Activated T-cell treated with anti-CD3 and anti-CD28 coated beads for 24 hours (primary cell): ENCODE measurements around the gene CSTF1.
A peak's percentile ranks its signal among the peaks of the same experiment; 100 is the strongest.
"Not testable (repeated sequence)": the region's sequence is repeated elsewhere in the genome, so short reads cannot be mapped to it uniquely, and the experiment has no call there.

Source experiments
- DNase-seq: peaks from one replicate; pipeline ENCODE4 v3.0.0-alpha.2; 2020; ENCODE audit warnings: low read depth

CSTF1 gene

DNA sequence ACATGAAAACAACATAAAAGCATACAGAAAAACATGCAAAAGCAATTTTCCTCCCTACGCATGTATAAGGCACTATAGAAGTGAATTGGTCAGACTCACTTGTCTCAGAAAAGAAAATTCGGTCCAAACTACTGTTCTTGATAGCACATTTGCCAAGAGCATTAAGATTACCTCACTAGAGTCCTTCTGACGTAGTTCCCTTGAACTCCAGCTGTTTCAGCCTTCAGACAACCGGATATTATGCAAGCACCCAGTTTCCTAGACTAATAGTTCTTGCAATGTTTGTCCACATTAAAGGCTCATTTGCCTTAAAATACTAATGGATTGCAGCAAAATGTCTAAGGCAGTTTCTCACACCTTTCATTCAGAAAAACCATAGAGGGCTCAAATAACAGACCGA lies 17.1 kb downstream of the CSTF1 start:
- DNase-seq, result no peak

DNA sequence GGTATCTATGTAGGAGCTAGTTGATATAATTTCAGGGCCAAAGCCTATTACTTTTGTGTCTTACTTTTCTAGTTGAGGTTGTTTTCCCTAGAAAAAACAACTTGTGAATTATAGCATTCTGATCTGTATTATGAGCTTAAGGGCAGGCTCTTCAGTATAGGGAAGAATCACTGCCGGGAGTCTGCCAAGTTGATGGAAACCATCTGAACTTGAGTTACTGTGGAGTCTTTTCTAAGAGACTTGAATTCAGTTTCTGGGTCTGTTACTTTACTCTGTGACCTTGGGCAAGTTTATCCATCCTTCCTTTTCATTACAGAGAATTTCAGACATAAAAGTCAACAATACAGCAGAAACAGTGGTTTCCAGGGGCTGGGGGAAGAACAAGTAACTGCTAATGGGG lies 17.5 kb downstream of the CSTF1 start:
- no peak for DNase-seq

DNA sequence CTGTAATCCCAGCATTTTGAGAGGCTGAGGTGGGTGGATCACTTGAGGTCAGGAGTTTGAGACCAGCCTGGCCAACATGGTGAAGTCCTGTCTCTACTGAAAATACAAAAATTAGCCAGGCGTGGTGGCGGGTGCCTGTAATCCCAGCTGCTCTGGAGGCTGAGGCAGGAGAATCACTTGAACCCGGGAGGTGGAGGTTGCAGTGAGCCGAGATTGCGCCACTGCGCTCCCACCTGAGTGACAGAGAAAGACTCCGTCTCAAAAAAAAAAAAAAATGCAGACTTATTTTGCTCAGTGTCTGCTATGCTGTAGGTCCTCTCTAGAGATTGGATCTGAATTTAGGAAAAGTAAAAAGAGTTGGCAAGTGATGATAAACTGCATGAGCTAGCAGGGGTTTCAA lies 18.8 kb downstream of the CSTF1 start:
- not testable (repeated sequence) for DNase-seq

DNA sequence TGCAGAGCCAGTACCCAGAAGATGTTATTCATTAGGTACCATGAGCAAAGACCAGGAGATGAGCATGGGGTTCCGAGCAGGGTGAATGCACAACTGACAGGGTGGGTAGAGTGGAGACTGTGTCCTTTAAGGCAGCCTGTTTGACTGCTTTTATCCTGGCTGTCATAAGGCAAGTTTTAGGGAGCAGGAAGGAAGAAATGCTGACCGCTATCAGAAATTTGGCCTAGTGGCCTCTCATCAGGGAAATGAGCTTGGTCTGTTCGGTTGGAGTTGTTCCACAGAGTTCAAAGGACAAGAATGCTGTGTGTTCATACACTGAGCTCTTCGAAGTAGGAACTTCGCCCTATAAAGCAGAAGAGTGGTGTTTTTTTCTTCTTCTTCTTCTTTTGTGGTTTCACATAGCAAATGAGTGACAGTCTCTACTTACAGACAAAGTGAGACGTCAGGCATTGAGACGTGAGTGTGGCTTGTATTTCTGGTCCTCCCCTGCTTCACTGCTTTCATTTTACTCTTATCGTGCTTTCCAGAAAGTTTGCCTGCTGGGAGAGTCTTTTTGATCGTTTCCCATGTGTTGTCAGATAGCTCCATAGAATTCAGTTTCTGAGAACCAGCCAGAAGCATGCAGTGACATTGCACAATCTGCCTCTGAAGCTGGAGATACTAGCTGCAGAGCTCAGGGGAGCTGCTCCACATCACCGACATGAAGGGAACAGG lies 19.5 kb downstream of the CSTF1 start, which contains the start of gene CASS4:
CASS4 (plus strand) TSS at position 502 of the 714 bp plus-strand sequence; CDS start at position 701, 199 bp downstream.
- DNase-seq, result no peak

DNA sequence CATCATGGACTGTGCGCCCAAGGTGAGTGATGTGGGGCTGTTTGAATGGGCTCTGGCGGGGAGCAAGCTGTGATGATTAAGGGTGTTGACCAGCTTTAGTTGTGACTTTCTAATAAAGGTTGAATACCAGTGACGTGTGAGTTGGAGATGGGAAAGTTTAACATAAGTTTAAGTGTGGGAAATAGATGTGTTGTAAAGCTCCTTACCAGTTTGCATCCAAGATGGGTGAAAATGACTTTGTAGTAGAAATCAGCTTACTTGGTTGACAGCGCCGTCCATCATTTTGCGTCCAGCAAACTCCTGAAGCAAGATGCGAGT lies 20.0 kb downstream of the CSTF1 start:
- DNase-seq, result no peak

DNA sequence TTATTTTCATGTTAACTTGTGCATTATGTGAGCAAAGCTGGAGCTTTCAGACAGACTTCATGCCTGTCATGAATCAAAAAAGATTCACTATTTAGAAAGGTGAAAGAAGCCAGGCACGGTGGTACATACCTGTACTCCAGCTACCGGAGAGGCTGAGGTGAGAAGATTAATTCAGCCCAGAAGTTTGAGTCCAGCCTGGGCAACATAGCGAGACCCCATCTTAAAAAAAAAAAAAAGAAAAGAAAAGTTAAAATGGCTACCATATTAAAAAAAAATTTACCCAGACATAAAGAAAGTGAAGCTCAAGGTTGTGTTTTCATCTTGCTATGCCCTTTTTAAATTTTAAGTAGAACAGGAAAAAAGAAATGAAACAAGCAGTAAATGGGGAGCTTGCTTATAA lies 20.5 kb downstream of the CSTF1 start:
- DNase-seq, result no peak

DNA sequence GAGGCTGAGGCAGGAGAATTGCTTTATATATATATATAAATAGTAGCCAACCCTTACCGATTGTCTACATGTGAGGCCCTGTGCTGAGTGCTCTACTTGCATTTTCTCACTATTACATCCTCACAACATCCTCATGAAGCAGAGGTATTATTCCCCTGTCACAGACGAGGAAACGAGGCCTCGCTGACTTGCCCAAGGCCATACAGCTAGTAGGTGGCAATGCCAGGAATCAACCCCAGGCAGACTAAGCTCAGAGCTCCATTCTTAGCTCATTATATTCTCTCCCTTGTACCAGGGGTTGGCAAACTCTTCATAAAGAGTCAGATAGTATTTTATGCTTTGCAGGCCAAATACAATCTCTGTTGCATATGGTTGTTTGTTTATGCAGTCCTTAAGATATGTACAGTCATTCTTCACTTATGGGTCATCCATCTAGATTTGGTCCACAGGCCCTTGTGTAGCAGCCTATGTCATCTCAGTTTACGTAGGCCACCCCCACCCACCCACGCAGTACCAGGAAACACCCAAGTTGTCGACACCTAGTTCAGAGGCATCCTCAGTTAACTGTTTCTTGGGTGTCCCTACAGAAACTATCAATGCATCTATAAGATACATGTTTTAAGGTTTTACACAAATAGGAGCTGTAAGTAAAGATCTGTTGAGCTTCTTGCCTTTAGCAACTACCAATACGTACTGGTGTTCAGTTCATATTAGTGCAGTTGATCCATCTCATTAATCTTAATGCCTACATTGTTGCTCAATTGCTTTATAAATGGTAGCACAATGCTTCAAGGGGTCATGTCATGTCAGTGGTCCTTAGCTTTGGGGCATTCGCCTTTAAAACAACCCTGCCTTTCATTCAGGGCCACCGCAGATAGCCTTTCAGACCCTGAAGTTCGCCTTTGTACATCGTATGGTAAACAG lies 22.7 kb downstream of the CSTF1 start:
- peak; percentile 37 for DNase-seq

DNA sequence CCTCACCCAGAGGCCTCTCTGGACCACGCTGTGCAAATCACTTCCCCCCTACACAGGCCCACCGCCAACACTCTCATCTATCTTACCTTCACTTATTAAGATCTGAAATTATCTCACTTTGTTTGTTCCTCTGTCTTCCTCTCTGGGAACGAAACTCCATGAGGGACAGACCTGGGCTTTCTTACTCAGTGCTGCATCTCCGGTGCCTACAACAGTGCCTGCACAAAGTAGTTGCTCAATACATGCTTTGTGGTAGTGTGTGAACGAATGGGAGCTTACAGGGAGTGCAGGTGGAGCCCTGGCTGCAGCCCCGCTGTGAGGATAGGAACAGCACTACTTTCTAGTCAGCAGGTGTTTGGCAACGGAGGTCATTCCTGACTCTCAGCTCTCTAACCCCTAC lies 25.0 kb downstream of the CSTF1 start:
- no peak for DNase-seq

DNA sequence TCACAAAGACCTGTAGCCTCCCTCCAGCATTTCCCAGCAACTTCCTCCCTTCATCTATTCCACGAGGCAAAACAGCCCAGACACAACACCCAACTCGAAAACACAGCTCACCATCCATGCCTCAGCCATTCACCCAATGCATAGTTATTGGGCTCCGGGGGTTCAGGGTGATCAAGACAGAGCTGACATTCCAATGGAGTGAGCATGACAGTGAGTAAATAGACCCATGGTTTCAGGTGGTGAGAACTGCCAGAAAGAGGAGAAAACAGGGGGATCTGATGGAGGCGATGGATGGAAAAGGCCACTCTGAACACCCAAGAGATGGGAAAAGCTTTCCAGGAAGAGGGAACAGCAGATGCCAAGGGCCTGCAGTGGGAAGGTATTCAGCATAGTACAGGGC lies 25.5 kb downstream of the CSTF1 start:
- no peak for DNase-seq

DNA sequence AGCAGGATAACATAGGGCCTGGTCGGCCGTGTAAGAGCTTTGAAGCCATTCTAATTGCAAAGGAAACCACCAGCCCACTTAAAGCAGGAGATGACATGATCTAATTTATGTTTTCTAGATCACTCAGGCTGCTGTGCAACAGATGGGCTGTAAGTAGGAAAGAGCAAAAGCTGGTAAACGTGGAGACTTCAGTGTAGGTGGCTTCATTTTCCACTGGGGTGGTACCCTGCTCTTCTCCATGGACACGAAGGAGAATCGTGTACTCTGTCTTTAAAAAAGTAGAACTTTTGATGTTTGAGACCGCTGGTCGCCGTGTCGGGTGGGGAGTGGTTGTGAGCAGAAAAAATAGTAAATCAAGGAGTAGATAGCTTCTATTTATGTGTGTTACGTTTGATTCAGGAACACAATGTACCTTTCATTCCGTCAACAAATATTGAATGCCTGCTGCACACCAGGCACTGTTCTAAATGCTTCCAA lies 26.0 kb downstream of the CSTF1 start:
- DNase-seq, result no peak

DNA sequence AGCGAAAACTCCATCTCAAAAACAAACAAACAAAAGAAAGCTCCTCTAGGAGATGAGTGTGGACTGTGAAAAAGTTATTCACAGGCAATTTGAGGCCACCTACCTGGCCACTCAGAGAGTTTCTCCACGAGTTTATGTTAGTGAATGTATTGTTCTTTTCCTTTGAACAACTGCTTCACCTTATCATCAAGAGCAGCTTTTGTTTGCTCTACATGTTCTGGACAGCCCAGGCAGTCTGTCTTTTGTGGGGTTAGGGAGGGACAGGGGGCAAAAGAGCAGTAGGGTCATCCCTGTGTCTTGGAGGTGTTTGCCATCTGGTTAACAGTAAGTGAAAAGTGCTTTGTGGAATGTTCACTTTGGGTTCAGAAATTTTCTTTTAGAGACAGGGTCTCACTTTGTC lies 27.6 kb downstream of the CSTF1 start:
- no peak for DNase-seq

DNA sequence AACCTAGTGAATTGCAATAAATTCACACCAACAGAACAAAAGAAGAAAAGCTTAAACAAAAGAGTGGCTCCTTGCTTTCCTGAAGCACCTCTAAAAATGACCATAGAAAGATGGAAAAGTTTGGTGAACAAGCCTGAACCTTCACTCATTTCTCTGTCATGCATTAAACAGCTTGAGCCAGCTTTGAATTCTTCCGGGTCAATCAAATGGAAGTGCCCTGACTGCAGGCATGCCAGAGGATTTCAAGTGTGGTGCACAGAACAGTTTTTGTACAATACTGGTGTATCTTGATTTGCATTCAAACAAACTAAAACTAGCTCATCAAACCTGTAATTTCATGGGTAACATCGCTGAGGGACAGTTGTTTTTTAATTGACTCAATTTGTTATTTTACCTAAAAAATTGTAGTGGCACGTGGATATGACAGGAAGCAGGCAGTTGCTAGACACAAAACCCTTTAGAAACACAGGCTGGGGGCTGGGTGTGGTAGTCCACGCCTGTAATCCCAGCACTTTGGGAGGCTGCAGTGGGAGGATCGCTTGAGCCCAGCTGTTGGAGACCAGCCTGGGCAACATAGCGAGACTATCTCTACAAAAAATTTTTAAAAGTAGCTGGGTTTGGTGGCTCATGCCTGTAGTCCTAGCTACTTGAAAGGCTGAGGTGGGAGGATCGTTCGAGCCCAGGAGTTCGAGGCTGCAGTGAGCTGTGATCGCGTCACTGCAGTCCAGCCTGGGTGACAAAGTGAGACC lies 28.7 kb downstream of the CSTF1 start:
- DNase-seq, result no peak

DNA sequence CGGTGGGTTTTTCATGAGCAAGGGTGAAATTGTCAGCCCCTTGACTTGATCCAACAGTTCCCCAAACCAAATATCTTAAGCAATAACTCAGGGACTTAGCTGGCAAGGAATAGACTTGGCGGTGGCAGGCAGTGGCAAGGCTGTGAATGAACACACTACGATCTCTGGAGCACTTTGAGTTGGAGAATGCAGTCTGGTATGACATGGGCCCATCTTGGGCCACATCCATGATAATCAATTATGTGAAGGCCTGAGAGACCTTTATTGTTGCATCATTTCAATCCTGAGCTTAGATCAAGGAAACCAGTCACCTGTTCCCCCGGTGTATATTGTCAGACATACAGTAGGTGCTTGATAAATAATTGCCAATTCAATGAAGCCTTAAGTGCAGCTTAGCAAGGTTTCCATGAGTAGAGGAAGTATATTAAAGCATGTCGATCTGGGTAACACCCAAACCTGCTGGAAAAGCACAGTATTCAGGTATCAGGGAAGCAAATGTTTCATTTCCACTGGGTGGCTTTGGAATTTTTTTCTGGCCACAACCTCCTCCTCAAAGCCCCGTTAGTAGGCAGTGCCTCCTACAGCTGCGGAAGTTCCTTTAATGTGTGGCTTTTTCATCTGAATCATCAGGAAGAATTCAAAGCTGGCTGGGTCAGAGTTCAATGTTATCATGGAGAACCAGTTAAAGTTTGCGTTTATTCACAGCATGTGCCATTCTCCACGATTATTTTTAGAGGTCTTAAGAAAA lies 29.8 kb downstream of the CSTF1 start:
- no peak for DNase-seq

DNA sequence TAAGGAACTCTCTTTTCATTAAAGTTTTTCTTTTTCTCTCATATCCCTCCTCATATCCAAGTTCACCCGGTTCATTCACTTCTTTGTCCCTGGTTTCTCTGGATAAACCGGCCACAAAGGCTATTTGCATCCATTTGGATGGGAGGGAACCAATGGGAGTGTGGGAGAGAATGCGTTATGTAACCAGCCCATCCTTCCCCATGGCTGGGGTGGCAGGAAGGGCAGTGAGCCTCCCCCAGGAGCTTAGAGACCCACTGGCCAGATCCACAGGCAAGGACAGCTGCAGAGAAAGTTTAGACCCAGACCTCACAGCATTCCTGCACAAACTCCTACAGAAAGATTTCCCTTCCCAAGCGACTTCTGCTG lies 30.4 kb downstream of the CSTF1 start:
- DNase-seq, result no peak

DNA sequence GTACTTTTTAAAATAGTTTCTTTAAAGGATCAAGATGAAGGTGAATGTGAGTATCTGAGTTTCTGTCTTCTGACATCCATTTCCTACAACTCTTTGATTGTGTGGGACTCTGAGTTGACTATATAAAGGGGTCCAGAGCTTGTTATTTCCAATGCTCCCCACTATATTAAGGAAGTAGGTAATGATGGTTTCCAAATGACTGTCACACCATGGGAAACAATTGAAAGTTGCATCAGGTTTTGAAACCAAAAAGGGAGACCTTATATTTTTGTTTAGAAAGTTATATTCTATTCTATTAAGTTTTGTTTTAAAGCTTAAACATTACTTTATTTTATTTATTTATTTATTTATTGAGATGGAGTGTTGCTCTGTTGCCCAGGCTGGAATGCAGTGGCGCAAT lies 30.8 kb downstream of the CSTF1 start:
- DNase-seq, result no peak

DNA sequence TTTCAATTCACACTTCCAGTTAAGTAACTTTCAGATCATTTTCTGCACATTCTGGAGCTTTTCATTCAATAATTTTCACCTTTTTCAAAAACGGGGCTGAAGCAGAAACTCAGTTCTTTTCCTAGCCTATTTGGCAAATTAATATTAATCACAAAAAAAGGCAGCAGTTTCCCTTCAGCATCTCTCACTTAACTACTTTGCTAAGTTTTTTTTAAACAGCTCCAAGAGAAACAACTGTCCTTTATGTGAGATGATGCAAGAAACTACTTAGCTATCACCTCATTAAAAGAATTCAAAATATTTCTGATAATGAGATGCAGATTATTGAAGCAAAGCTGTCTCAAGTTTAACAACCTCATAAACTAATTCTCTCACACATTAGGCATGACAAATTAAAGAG lies 31.4 kb downstream of the CSTF1 start:
- no peak for DNase-seq

DNA sequence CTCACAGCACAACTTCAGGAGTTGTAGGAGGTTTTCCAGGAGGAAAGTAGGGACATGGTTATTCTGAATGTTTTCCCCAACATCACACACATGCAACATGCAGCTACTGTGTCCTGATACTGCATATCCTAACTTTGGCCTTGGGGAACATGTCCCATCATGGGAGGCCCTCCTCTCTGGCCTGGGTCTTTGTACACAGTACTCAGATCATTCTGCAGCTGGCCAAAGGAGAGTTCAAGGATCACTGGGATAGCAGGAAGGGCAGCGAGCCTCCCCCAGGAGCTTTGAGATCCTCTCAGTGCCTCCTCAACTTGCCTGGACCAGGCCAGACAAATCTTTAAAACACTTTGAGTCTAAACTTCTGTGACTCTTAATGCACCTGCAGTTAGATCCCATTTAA lies 32.5 kb downstream of the CSTF1 start:
- no peak for DNase-seq

DNA sequence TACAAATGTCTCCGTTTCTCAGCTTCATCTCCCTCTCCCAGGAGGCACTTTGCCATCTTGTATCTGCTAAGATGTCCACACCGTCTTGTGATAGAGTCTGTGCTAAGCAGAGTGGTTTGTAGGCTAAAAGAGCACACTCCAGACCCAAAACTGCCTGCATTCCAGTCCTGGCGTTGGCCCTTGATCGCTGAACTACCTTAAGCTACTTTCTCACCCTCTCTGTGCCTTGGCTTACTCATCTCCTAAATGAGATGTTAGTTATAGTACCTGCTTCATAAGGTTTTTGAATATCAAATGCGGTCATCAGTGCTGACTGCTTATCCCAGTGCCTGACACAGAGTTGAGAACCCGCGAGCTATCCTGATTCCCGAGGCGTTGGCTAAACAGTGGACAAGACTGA lies 33.6 kb downstream of the CSTF1 start:
- DNase-seq, result no peak

DNA sequence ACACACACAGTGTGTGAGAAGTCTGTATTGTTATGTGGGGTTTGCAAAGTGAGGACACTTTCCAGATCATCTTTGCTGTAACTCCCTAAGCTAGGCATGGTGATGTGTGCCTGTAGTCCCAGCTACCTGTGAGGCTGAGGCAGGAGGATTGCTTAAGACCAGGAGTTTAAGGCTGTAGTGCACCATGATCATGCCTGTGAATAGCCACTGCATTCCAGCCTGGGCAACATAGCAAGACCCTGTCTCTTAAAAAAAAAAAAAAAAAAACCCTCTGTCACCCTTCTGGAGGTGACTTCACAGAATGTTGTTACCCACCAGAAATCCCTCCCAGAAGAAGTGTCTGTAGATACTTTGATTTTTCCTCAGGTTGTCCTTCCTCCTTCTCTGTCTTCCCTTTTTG lies 34.5 kb downstream of the CSTF1 start:
- DNase-seq, result no peak

DNA sequence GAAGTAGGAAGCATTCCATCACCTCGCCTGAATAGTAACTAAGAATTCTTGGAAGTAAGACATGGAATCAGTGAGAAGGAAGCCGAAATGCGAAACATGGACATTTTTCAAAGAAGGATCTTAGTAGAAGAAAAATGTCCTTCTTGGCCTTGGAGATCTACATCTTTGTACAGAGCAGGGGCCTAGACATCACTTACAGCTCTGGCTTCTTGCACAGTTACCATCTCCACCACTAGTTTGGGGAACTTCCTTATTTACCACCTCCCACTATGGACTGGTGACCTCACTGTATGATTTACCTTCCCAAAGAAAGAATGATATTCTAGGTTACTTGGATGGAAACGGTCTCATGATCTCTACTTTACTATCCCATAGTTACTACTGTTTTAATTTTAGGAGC lies 35.4 kb downstream of the CSTF1 start:
- DNase-seq, result no peak

DNA sequence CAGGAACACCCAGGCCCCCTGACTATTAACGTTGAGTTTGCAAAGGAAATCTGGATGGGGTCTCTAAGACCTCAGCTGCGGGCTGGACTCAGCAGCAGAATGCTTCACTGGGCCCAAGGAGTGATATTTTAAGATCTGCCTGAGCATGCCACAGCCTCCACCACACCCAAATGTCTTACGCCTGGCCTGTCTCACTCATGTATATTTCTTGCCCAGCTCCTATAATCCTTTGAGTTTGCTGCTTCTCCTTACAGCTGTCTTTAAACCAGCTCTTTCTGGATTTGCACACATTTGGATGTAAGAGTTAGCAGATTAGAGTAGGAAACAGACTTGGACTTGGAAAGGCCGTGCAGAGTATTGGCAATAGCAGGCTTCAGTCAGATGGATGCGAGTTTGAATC lies 36.0 kb downstream of the CSTF1 start:
- DNase-seq, result no peak

DNA sequence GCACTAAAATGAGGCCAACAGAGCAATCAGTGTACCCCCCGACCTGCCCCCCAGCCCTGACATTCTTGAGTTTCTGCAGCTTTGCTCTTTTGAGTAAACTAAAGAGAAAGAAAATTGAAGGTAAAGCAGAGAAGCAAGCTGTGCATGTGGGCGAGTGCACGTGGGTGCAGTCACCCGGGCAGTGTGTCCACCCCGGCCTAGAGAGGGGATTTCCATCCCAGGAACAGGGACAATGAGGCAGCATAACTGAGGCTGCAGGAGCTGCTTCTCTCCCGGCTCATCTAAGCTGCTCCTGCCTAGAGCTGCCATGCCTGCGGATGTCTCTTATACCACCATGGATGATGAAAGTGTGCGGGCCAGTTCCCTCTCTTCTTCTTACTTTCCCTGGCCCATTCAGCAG lies 36.4 kb downstream of the CSTF1 start:
- no peak for DNase-seq
